ENCODE data around the gene FAR2. TPM values are rescaled to one million over a fixed set of nuclear protein-coding genes. Genes with fewer than 3 reads are reported as not detected.
"Not testable (repeated sequence)": the region's sequence is repeated elsewhere in the genome, so short reads cannot be mapped to it uniquely, and the experiment has no call there.

FAR2 gene
- total RNA-seq, 2 donors from 2014 or later, result 42.5 to 96.7 TPM

DNA sequence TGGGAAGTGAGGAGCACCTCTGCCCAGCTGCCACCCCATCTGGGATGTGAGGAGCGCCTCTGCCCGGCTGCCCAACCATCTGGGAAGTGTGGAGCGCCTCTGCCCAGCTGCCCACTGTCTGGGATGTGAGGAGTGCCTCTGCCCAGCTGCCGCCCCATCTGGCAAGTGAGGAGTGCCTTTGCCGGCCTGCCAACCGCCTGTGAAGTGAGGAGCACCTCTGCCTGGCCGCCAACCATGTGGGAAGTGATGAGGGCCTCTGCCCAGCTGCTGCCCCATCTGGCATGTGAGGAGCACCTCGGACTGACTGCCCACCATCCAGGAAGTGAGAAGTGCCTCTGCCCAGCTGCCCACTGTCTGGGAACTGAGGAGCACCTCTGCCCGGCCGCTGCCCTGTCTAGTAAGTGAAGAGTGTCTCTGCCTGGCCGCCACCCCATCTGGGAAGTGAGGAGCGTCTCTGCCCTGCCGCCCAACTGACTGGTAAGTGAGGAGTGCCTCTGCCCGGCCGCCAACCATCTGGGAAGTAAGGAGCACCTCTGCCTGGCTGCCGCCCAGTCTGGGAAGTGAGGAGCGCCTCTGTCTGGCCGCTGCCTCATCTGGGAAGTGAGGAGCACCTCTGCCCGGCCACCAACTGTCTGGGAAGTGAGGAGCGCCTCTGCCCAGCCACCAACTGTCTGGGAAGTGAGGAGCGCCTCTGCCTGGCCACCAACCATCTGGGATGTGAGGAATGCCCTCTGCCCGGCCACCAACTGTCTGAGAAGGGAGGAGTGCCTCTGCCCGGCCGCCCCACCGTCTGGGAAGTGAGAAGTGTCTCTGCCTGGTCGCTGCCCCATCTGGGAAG lies 22.6 kb downstream of the FAR2 start:
- H3K27me3 ChIP-seq (ENCODE audit: control insufficient read depth, insufficient read depth, low read length, poor library complexity, severe bottlenecking), result no peaks in the 10 kb centered on the region
- H3K4me1 ChIP-seq (ENCODE audit: control insufficient read depth, insufficient read depth, low read length), result no peaks in the 10 kb centered on the region
- TF ChIP-seq, protein P1, sequence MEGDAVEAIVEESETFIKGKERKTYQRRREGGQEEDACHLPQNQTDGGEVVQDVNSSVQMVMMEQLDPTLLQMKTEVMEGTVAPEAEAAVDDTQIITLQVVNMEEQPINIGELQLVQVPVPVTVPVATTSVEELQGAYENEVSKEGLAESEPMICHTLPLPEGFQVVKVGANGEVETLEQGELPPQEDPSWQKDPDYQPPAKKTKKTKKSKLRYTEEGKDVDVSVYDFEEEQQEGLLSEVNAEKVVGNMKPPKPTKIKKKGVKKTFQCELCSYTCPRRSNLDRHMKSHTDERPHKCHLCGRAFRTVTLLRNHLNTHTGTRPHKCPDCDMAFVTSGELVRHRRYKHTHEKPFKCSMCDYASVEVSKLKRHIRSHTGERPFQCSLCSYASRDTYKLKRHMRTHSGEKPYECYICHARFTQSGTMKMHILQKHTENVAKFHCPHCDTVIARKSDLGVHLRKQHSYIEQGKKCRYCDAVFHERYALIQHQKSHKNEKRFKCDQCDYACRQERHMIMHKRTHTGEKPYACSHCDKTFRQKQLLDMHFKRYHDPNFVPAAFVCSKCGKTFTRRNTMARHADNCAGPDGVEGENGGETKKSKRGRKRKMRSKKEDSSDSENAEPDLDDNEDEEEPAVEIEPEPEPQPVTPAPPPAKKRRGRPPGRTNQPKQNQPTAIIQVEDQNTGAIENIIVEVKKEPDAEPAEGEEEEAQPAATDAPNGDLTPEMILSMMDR (conservative IDR thresholded peaks at IDR 0.05), result no peak
- DNase-seq, result no peak
- no peak overlapping the region for H3K27ac ChIP-seq (ENCODE audit: low read depth, low read length)
- peaks cover 11% of the 10 kb centered on the region for H3K36me3 ChIP-seq (ENCODE audit: control insufficient read depth, insufficient read depth, low read length)
- Mint-ChIP-seq H3K4me1 (peaks cover 24% of the 10 kb centered on the region), H3K27ac (no peak overlapping the region), H3K9me3 (peaks cover 85% of the 10 kb centered on the region), H3K27me3 (ENCODE audit: insufficient read depth) (peaks cover 3% of the 10 kb centered on the region), H3K4me3 (peak overlapping the region; percentile 28), H3K36me3 (ENCODE audit: low read depth) (peaks cover 87% of the 10 kb centered on the region)
- H3K9ac ChIP-seq (ENCODE audit: extremely low read depth, low read length, poor library complexity, severe bottlenecking), result no peak overlapping the region
- 86% methylated on average over 15 to 26 of the region's 26 CpGs for WGBS, 2 experiments (ENCODE audit: insufficient coverage in 1 of 2, insufficient read length in 1 of 2)
- peaks cover 74% of the 10 kb centered on the region for H3K9me3 ChIP-seq (ENCODE audit: control insufficient read depth, low read length)
- peak overlapping the region; percentile 44 for H3K4me3 ChIP-seq (ENCODE audit: low read length)

DNA sequence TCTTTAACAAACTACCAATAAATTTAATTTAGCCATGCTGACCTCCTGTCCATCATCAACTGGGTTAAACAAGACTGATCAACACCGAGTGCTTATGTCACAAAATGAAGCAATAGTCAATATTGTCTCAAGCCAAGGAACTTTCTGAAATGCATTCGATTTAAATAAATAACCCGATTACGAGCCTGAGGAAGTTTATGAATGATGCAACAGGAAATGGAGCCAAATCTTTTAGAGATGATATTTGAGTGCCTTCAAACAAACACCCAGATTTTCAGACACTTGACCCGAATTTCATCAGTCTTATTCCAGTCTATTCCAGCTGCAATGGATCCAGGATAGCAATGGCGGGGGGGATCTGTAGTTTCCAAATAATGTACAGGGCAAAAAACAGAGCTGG lies 27.9 kb downstream of the FAR2 start:
- no peak overlapping the region for H3K4me3 ChIP-seq (ENCODE audit: low read length)
- Mint-ChIP-seq H3K36me3 (ENCODE audit: low read depth) (peaks cover 54% of the 10 kb centered on the region), H3K27ac (no peak overlapping the region), H3K4me1 (peaks cover 17% of the 10 kb centered on the region), H3K4me3 (no peak overlapping the region), H3K27me3 (ENCODE audit: insufficient read depth) (no peaks in the 10 kb centered on the region), H3K9me3 (peaks cover 49% of the 10 kb centered on the region)
- H3K4me1 ChIP-seq (ENCODE audit: control insufficient read depth, insufficient read depth, low read length), result no peaks in the 10 kb centered on the region
- no peak overlapping the region for H3K9ac ChIP-seq (ENCODE audit: extremely low read depth, low read length, poor library complexity, severe bottlenecking)
- H3K9me3 ChIP-seq (ENCODE audit: control insufficient read depth, low read length), result peaks cover 34% of the 10 kb centered on the region
- no peaks in the 10 kb centered on the region for H3K27me3 ChIP-seq (ENCODE audit: control insufficient read depth, insufficient read depth, low read length, poor library complexity, severe bottlenecking)
- WGBS, 2 experiments (ENCODE audit: insufficient coverage in 1 of 2, insufficient read length in 1 of 2), result 90 to 92% methylated on average over 4 to 6 of the region's 6 CpGs
- H3K27ac ChIP-seq (ENCODE audit: low read depth, low read length), result no peak overlapping the region
- DNase-seq, result no peak
- TF ChIP-seq, protein P1 (conservative IDR thresholded peaks at IDR 0.05), result no peak
- H3K36me3 ChIP-seq (ENCODE audit: control insufficient read depth, insufficient read depth, low read length), result peaks cover 4% of the 10 kb centered on the region

DNA sequence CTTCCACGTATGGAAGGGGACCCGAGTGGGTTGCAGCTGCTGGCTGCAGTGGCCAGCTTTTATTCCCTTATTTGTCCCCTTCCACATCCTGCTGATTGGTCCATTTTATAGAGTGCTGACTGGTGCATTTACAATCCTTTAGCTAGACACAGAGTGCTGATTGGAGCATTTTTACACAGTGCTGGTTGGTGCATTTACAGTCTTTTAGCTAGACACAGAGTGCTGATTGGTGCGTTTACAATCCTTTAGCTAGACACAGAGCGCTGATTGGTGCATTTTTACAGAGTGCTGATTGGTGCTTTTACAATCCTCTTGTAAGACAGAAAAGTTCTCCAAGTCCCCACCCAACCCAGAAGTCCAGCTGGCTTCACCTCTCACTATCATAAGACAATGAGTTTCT lies 33.2 kb downstream of the FAR2 start:
- H3K9me3 ChIP-seq (ENCODE audit: control insufficient read depth, low read length); H3K4me3 Mint-ChIP-seq; H3K36me3 ChIP-seq (ENCODE audit: control insufficient read depth, insufficient read depth, low read length); H3K4me3 ChIP-seq (ENCODE audit: low read length); H3K27ac ChIP-seq (ENCODE audit: low read depth, low read length); H3K27me3 ChIP-seq (ENCODE audit: control insufficient read depth, insufficient read depth, low read length, poor library complexity, severe bottlenecking); H3K4me1 ChIP-seq (ENCODE audit: control insufficient read depth, insufficient read depth, low read length); H3K9ac ChIP-seq (ENCODE audit: extremely low read depth, low read length, poor library complexity, severe bottlenecking); H3K27ac Mint-ChIP-seq; DNase-seq; H3K27me3 Mint-ChIP-seq (ENCODE audit: insufficient read depth): not testable (repeated sequence)
- Mint-ChIP-seq H3K4me1 (peaks cover 17% of the 10 kb centered on the region), H3K36me3 (ENCODE audit: low read depth) (peaks cover 23% of the 10 kb centered on the region), H3K9me3 (peaks cover 18% of the 10 kb centered on the region)
- WGBS, 2 experiments (ENCODE audit: insufficient coverage in 1 of 2, insufficient read length in 1 of 2), result 96 to 100% methylated on average over 2 to 4 of the region's 4 CpGs
